Measurements from ENCODE around the gene ZSCAN22. TPM values are rescaled to one million over a fixed set of nuclear protein-coding genes. Genes with fewer than 3 reads are reported as not detected.
A peak's percentile ranks its signal among the peaks of the same experiment; 100 is the strongest.

ZSCAN22 gene
- total and polyA plus RNA-seq, 8 donors = 0.65 to 2.5 (median 1.2) TPM

- H3K27ac ChIP-seq = no peak overlapping the region
- DNase-seq (no peak), FAIRE-seq (no peak), ATAC-seq (no peak)
- no peaks in the 10 kb centered on the region for H3K9me3 ChIP-seq
- peaks cover 4 to 18% (median 6%) of the 10 kb centered on the region in 3 donors for H3K36me3 ChIP-seq
- H3K27me3 ChIP-seq = no peaks in the 10 kb centered on the region
- H3K4me1 ChIP-seq = no peaks in the 10 kb centered on the region
- intact Hi-C loops (cut with DNase I) = no loop called here
- WGBS, 2 donors = 97 to 98% methylated on average over 2 of the region's 2 CpGs
- TF ChIP-seq CTCF (IDR thresholded peaks at IDR 0.05) = no peak
- H3K4me3 ChIP-seq = no peak overlapping the region
Measured at GRCh38 chr19:58315580-58315979, 11.2 kb upstream of the ZSCAN22 start.

GRCh38 chr19:58317476-58318072 is 9.2 kb upstream of the ZSCAN22 start:
- DNase-seq (no peak), ATAC-seq (peak in 2 of 4 donors; percentile 57 to 80), FAIRE-seq (no peak)
- Histone ChIP-seq H3K4me3 (no peak overlapping the region), H3K4me1 (no peaks in the 10 kb centered on the region), H3K27ac (no peak overlapping the region), H3K36me3 (peaks cover 3 to 10% (median 4%) of the 10 kb centered on the region in 3 donors), H3K27me3 (no peaks in the 10 kb centered on the region), H3K9me3 (no peaks in the 10 kb centered on the region)
- intact Hi-C loops (cut with DNase I) = no loop called here
- TF ChIP-seq CTCF (IDR thresholded peaks at IDR 0.05) = no peak
- 60 to 68% methylated on average over 7 of the region's 7 CpGs for WGBS, 2 donors

GRCh38 chr19:58318297-58318696 is 8.5 kb upstream of the ZSCAN22 start:
- Histone ChIP-seq H3K27ac (no peak overlapping the region), H3K9me3 (no peaks in the 10 kb centered on the region), H3K27me3 (no peaks in the 10 kb centered on the region), H3K36me3 (peaks cover 0 to 4% (median 3%) of the 10 kb centered on the region in 3 donors), H3K4me1 (no peaks in the 10 kb centered on the region), H3K4me3 (no peak overlapping the region)
- WGBS, 2 donors = 77 to 83% methylated on average over 4 of the region's 4 CpGs
- no peak for FAIRE-seq
- no peak for DNase-seq
- intact Hi-C loops (cut with DNase I) = no loop called here
- no peak for TF ChIP-seq CTCF (IDR thresholded peaks at IDR 0.05)
- no peak for ATAC-seq

- no peak overlapping the region for H3K4me3 ChIP-seq
- DNase-seq (no peak), FAIRE-seq (no peak), ATAC-seq (no peak)
- no peaks in the 10 kb centered on the region for H3K36me3 ChIP-seq
- WGBS, 2 donors = 92 to 94% methylated on average over 10 of the region's 10 CpGs
- H3K4me1 ChIP-seq = no peaks in the 10 kb centered on the region
- TF ChIP-seq CTCF (IDR thresholded peaks at IDR 0.05) = no peak
- intact Hi-C loops (cut with DNase I) = no loop called here
- no peak overlapping the region for H3K27ac ChIP-seq
- no peaks in the 10 kb centered on the region for H3K27me3 ChIP-seq
- H3K9me3 ChIP-seq = no peaks in the 10 kb centered on the region
Measured at GRCh38 chr19:58319241-58319640, 7.6 kb upstream of the ZSCAN22 start.

GRCh38 chr19:58325311-58326022 is 1.3 kb upstream of the ZSCAN22 start:
- WGBS, 2 donors = 73 to 80% methylated on average over 6 of the region's 6 CpGs
- Histone ChIP-seq H3K36me3 (no peaks in the 10 kb centered on the region), H3K4me1 (peaks cover 0 to 13% (median 7%) of the 10 kb centered on the region in 3 donors), H3K27ac (no peak overlapping the region), H3K9me3 (no peaks in the 10 kb centered on the region), H3K27me3 (no peaks in the 10 kb centered on the region), H3K4me3 (peak overlapping the region in 1 of 4 donors; percentile 78)
- no peak for FAIRE-seq
- intact Hi-C loops (cut with DNase I) = no loop called here
- no peak for TF ChIP-seq CTCF (IDR thresholded peaks at IDR 0.05)
- no peak for ATAC-seq
- DNase-seq = no peak

Measured in pancreas (tissue), 10 donors.